CD4-positive, CD25-positive, alpha-beta regulatory T cell (primary cell): ENCODE data around the gene ATF1. TPM values are rescaled to one million over a fixed set of nuclear protein-coding genes. Genes with fewer than 3 reads are reported as not detected.
"Not testable (repeated sequence)": the region's sequence is repeated elsewhere in the genome, so short reads cannot be mapped to it uniquely, and the experiment has no call there.

Experiments
- ATAC-seq, 2 donors: fragments of 150-1000 bp; cut with Tn5 transposase; one replicate each; pipeline ENCODE4 v1.10.0; 2021; ENCODE audit warnings: low read depth in 2 of 2, moderate number of reproducible peaks in 2 of 2, moderate library complexity in 1 of 2
- DNase-seq, 3 donors: peaks; one replicate each; pipeline versions ENCODE4 v3.0.0 to v3.0.0-alpha.2; 2012 to 2022; ENCODE audit warnings: mixed read lengths in 1 of 3
- H3K27ac ChIP-seq: one replicate; pipeline ENCODE4 v1.7.0; 2013; ENCODE audit warnings: mild to moderate bottlenecking, low read length; ENCODE audit not compliant: insufficient read depth, poor library complexity, severe bottlenecking
- H3K27me3 ChIP-seq: one replicate; pipeline ENCODE4 v1.7.0; 2013; ENCODE audit warnings: low read length; ENCODE audit not compliant: control insufficient read depth, insufficient read depth
- H3K36me3 ChIP-seq: one replicate; pipeline ENCODE4 v1.7.0; 2013; ENCODE audit warnings: mild to moderate bottlenecking, low read length, moderate library complexity; ENCODE audit not compliant: control insufficient read depth, insufficient read depth
- H3K4me1 ChIP-seq: 2 replicates; pipeline ENCODE4 v1.7.0; 2013; ENCODE audit warnings: mild to moderate bottlenecking, low read length; ENCODE audit not compliant: insufficient read depth, control insufficient read depth, poor library complexity, severe bottlenecking
- H3K4me3 ChIP-seq: one replicate; pipeline ENCODE4 v1.7.0; 2013; ENCODE audit warnings: low read depth, mild to moderate bottlenecking, low read length, moderate library complexity
- H3K9me3 ChIP-seq, 2 experiments: 1 replicate in 1 of 2; 2 replicates in 1 of 2; pipeline ENCODE4 v1.7.0; 2013; ENCODE audit warnings: low read length in 2 of 2, mild to moderate bottlenecking in 1 of 2, moderate library complexity in 1 of 2; ENCODE audit not compliant: control insufficient read depth in 2 of 2
- H3K27ac Mint-ChIP-seq, 3 donors: one replicate each; pipeline ENCODE4 v1.8.0; 2020 to 2022; ENCODE audit warnings: mild to moderate bottlenecking in 3 of 3, mixed read lengths in 3 of 3, moderate library complexity in 2 of 3
- H3K27me3 Mint-ChIP-seq: one replicate; pipeline ENCODE4 v1.8.0; 2022; ENCODE audit warnings: mild to moderate bottlenecking, mixed read lengths
- H3K36me3 Mint-ChIP-seq: one replicate; pipeline ENCODE4 v1.8.0; 2020; ENCODE audit warnings: mixed read lengths
- H3K4me1 Mint-ChIP-seq, 4 donors: one replicate each; pipeline ENCODE4 v1.8.0; 2020 to 2022; ENCODE audit warnings: mixed read lengths in 4 of 4, mild to moderate bottlenecking in 1 of 4
- H3K4me3 Mint-ChIP-seq, 4 donors: one replicate each; pipeline ENCODE4 v1.8.0; 2020 to 2022; ENCODE audit warnings: mild to moderate bottlenecking in 4 of 4, mixed read lengths in 4 of 4, moderate library complexity in 3 of 4
- H3K9me3 Mint-ChIP-seq, 7 donors: one replicate each; pipeline ENCODE4 v1.8.0; 2020 to 2022; ENCODE audit warnings: mixed read lengths in 7 of 7, mild to moderate bottlenecking in 3 of 7, moderate library complexity in 2 of 7
- polyA plus RNA-seq, 4 donors: library from polyadenylated mRNA; unstranded; fragments of 300-500 nt; fragmentation: Illumina TruSeq; gene quantifications; one replicate each; pipeline ENCODE4 v1.2.3, GENCODE V29; 2021
- total RNA-seq: library from RNA; stranded (reverse); gene quantifications from one replicate; pipeline ENCODE4 v1.2.3, GENCODE V29; 2022

ATF1 gene
- total and polyA plus RNA-seq, 5 donors from 2014 or later = 30.6 to 56.1 (median 49.9) TPM

DNA sequence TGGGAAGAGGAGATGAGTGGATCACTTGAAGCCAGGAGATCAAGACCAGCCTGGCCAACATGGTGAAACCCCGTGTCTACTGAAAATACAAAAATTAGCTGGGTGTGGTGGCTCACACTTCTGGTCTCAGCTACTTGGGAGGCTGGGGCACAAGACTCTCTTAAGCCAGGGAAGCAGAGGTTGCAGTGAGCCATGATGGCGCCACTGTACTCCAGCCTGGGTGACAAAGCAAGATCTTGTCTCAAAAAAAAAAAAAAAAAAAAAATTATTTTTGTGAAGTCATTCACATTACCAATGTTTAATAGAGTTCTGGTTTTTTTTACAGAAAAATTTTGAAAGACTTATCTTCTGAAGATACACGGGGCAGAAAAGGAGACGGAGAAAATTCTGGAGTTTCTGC lies 45.2 kb downstream of the ATF1 start:
- not testable (repeated sequence) for H3K9me3 ChIP-seq, H3K27me3 ChIP-seq, H3K4me3 ChIP-seq, H3K4me1 ChIP-seq, H3K4me3 Mint-ChIP-seq, H3K4me1 Mint-ChIP-seq, DNase-seq, ATAC-seq, H3K27ac ChIP-seq, H3K9me3 Mint-ChIP-seq, H3K27ac Mint-ChIP-seq, H3K27me3 Mint-ChIP-seq
- peaks cover 43% of the 10 kb centered on the region for H3K36me3 ChIP-seq
- peaks cover 35% of the 10 kb centered on the region for H3K36me3 Mint-ChIP-seq

DNA sequence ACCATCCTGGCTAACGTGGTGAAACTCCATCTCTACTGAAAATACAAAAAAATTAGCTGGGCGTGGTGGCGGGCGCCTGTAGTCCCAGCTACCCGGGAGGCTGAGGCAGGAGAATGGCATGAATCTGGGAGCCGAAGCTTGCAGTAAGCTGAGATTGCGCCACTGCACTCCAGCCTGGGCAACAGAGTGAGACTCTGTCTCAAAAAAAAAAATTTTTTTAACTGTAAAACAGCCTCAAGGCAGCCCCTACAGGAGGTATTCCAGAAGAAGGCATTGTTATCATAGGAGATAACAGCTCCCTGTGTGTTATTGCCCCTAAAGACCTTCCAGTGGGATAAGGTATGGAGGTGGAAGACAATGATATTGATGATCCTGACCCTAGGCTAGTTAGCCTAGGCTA lies 51.0 kb downstream of the ATF1 start:
- H3K9me3 ChIP-seq, H3K9me3 Mint-ChIP-seq, H3K4me3 ChIP-seq, H3K27ac ChIP-seq, H3K27me3 ChIP-seq, H3K4me1 ChIP-seq, ATAC-seq, DNase-seq, H3K4me3 Mint-ChIP-seq, H3K27me3 Mint-ChIP-seq, H3K4me1 Mint-ChIP-seq: not testable (repeated sequence)
- H3K27ac Mint-ChIP-seq = peak overlapping the region in 1 of 3 donors; percentile 14
- H3K36me3 Mint-ChIP-seq = peaks cover 37% of the 10 kb centered on the region
- H3K36me3 ChIP-seq = peaks cover 84% of the 10 kb centered on the region

DNA sequence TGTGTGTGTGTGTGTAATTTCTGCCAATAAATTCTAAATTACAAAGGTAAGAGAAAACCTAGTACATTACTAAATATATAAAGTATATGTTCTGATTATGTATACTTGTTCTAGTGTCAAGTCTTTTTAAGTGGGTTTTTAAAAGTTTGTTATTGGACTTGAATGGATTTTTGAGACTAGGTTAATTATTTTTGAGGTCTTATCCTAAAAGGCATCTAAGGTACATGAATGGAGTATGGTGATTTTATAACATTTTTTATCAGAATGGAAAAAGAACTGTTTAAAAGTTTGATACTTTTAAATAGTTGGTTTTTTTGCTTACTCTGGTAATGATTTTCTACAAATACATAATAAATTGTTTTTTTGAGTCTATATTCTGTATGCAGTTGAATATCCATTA lies 56.3 kb downstream of the ATF1 start:
- H3K27ac Mint-ChIP-seq = no peak overlapping the region
- H3K4me3 Mint-ChIP-seq = no peak overlapping the region
- H3K36me3 Mint-ChIP-seq = peaks cover 15% of the 10 kb centered on the region
- H3K4me3 ChIP-seq = no peak overlapping the region
- H3K27me3 ChIP-seq = no peaks in the 10 kb centered on the region
- no peak for ATAC-seq
- H3K9me3 Mint-ChIP-seq = no peaks in the 10 kb centered on the region
- H3K4me1 ChIP-seq = no peaks in the 10 kb centered on the region
- no peak overlapping the region for H3K27ac ChIP-seq
- H3K36me3 ChIP-seq = peaks cover 40% of the 10 kb centered on the region
- H3K27me3 Mint-ChIP-seq = no peaks in the 10 kb centered on the region
- peaks cover 2 to 7% (median 3%) of the 10 kb centered on the region in 4 donors for H3K4me1 Mint-ChIP-seq
- no peaks in the 10 kb centered on the region for H3K9me3 ChIP-seq
- no peak for DNase-seq

DNA sequence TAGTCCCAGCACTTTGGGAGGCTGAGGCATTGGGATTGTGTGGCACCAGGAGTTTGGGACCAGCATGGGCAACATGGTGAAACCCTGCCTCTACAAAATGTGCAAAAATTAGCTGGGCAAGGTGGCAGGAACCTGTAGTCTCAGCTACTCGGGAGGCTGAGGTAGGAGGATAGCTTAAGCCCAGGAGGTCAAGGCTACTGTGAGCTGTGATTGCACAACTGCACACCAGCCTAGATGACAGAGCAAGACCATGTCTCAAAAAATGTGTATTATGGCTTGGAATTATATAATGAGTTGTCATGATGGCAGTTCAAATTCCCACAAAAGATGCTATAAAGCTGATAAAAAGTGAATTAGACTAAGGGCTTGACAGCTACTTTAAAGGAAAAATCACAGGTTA lies 58.2 kb downstream of the ATF1 start:
- Mint-ChIP-seq H3K4me3 (no peak overlapping the region), H3K36me3 (peaks cover 6% of the 10 kb centered on the region), H3K9me3 (no peaks in the 10 kb centered on the region), H3K27me3 (no peaks in the 10 kb centered on the region), H3K27ac (no peak overlapping the region), H3K4me1 (peaks cover 7 to 12% (median 7%) of the 10 kb centered on the region in 4 donors)
- Histone ChIP-seq H3K4me1 (no peaks in the 10 kb centered on the region), H3K9me3 (no peaks in the 10 kb centered on the region), H3K36me3 (peaks cover 21% of the 10 kb centered on the region), H3K4me3 (no peak overlapping the region), H3K27me3 (no peaks in the 10 kb centered on the region), H3K27ac (no peak overlapping the region)
- DNase-seq (no peak), ATAC-seq (no peak)

DNA sequence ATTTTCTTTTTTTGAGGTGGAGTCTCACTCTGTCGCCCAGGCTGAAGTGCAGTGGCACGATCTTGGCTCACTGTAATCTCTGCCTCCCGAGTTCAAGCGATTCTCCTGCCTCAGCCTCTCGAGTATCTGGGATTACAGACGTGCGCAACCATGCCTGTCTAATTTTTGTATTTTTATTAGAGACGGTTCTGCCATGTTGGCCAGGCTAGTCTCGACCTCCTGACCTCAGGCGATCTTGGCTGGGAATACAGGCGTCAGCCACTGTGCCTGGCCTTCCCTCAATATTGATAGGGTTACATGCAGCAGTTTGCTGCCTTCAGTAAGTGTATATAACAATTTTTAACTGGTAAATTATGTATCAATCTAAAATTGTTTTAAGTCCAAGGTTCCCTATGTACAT lies 59.8 kb downstream of the ATF1 start:
- not testable (repeated sequence) for H3K9me3 Mint-ChIP-seq, ATAC-seq, H3K36me3 ChIP-seq, DNase-seq, H3K27me3 Mint-ChIP-seq, H3K27ac ChIP-seq, H3K36me3 Mint-ChIP-seq, H3K4me3 Mint-ChIP-seq, H3K9me3 ChIP-seq, H3K4me1 ChIP-seq, H3K4me3 ChIP-seq, H3K27me3 ChIP-seq
- Mint-ChIP-seq H3K27ac (peak overlapping the region in 1 of 3 donors; percentile 92), H3K4me1 (peaks cover 7 to 12% (median 7%) of the 10 kb centered on the region in 4 donors)

DNA sequence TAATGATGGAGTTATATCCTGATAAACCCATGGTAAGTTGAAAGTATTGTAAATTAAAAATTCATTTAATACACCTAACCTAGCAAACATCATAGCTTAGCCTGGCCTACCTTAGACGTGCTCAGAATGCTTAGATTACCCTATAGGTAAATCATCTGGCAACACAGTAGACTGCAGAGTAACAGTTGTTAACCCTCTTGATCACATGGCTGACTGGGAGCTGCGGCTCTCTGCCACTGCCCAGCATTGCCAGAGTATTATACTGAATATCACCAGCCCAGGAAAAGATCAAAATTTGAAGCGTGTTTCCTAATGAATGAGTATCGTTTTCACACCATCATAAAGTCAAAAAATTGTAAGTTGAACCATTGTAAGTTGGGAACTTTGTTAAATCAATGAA lies 61.0 kb downstream of the ATF1 start:
- peak overlapping the region; percentile 64 for H3K4me3 ChIP-seq
- Mint-ChIP-seq H3K27me3 (no peaks in the 10 kb centered on the region), H3K4me3 (peak overlapping the region in 1 of 4 donors; percentile 33), H3K27ac (peak overlapping the region; percentile 28 to 99 (median 92)), H3K36me3 (no peaks in the 10 kb centered on the region), H3K4me1 (peaks cover 7 to 12% (median 7%) of the 10 kb centered on the region in 4 donors), H3K9me3 (no peaks in the 10 kb centered on the region)
- no peaks in the 10 kb centered on the region for H3K36me3 ChIP-seq
- H3K4me1 ChIP-seq = no peaks in the 10 kb centered on the region
- H3K9me3 ChIP-seq = no peaks in the 10 kb centered on the region
- H3K27ac ChIP-seq = peak overlapping the region; percentile 69
- no peak for DNase-seq
- no peaks in the 10 kb centered on the region for H3K27me3 ChIP-seq
- ATAC-seq = no peak

DNA sequence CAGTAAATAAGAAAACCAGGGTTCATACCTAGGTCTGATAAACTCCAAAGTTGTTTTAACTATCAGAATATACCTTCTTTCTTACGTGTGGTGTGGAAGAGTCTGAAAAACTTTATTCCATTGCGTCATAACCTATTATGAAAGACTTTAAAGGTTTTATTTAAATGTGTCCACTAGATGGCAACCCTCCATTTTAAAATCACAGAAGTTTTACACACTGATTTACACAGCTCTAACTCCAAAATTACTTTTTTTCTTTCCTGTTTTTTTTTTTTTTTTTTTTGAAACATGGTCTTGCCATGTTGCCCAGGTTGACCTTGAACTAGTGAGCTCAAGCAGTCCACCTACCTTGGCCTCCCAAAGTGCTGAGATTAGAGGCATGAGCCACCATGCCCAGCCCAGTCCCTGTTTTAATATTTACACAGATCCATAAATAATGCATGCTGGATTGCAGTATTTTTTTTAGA lies 61.5 kb downstream of the ATF1 start:
- H3K4me1 ChIP-seq = no peaks in the 10 kb centered on the region
- no peaks in the 10 kb centered on the region for H3K36me3 ChIP-seq
- peaks cover 7 to 12% (median 7%) of the 10 kb centered on the region in 4 donors for H3K4me1 Mint-ChIP-seq
- no peaks in the 10 kb centered on the region for H3K9me3 Mint-ChIP-seq
- no peaks in the 10 kb centered on the region for H3K36me3 Mint-ChIP-seq
- DNase-seq (peak in 2 of 3 donors; percentile 73 to 76), ATAC-seq (peak; percentile 71 to 77)
- peak overlapping the region in 1 of 4 donors; percentile 33 for H3K4me3 Mint-ChIP-seq
- H3K27me3 Mint-ChIP-seq = no peaks in the 10 kb centered on the region
- H3K4me3 ChIP-seq = peak overlapping the region; percentile 64
- H3K9me3 ChIP-seq = no peaks in the 10 kb centered on the region
- H3K27ac Mint-ChIP-seq = peak overlapping the region in 2 of 3 donors; percentile 92 to 99
- peak overlapping the region; percentile 69 for H3K27ac ChIP-seq
- no peaks in the 10 kb centered on the region for H3K27me3 ChIP-seq

DNA sequence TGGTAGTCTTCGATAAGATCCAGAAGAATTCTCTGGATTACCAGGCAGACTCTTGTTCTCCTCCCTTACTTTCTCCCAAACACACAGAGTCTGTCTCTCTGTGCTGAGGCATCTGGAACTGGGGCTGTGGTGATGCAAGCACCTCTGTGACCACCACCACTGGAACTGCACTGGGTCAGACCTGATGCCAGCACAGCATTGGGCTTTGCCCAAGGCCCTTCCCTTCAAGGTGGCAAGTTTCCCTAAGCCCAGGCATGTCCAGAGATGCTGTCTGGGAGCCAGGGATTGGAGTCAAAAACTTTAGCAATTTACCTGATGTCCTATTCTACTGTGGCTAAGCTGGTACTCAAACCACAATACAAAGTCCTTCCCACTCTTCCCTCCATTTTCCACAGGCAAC lies 64.2 kb downstream of the ATF1 start:
- no peak for DNase-seq
- no peaks in the 10 kb centered on the region for H3K36me3 ChIP-seq
- Mint-ChIP-seq H3K9me3 (peaks cover 0 to 7% (median 0%) of the 10 kb centered on the region in 7 donors), H3K4me3 (no peak overlapping the region), H3K27ac (peak overlapping the region in 2 of 3 donors; percentile 23 to 56), H3K36me3 (no peaks in the 10 kb centered on the region), H3K4me1 (peaks cover 7 to 12% (median 7%) of the 10 kb centered on the region in 4 donors), H3K27me3 (peaks cover 18% of the 10 kb centered on the region)
- no peak overlapping the region for H3K4me3 ChIP-seq
- no peak overlapping the region for H3K27ac ChIP-seq
- H3K9me3 ChIP-seq = peaks cover under 1 to 4% of the 10 kb centered on the region in 2 experiments
- H3K27me3 ChIP-seq = no peaks in the 10 kb centered on the region
- no peaks in the 10 kb centered on the region for H3K4me1 ChIP-seq
- no peak for ATAC-seq
